Duodenal mucosa (tissue), 2 donors: ENCODE data around the gene ARID3B.
"Not testable (repeated sequence)": the region's sequence is repeated elsewhere in the genome, so short reads cannot be mapped to it uniquely, and the experiment has no call there.

Experiments
- H3K27ac ChIP-seq: one replicate; pipeline ENCODE4 v1.7.0; 2013; ENCODE audit warnings: low read depth, low read length
- H3K27me3 ChIP-seq, 2 donors: one replicate each; pipeline ENCODE4 v1.7.0; 2013; ENCODE audit warnings: low read length in 2 of 2, control low read depth in 1 of 2; ENCODE audit not compliant: insufficient read depth in 2 of 2, control insufficient read depth in 1 of 2
- H3K36me3 ChIP-seq, 2 donors: one replicate each; pipeline ENCODE4 v1.7.0; 2013; ENCODE audit warnings: low read length in 2 of 2, control low read depth in 1 of 2; ENCODE audit not compliant: insufficient read depth in 2 of 2, control insufficient read depth in 1 of 2
- H3K4me1 ChIP-seq, 2 donors: one replicate each; pipeline ENCODE4 v1.7.0; 2013; ENCODE audit warnings: low read length in 2 of 2, control low read depth in 1 of 2; ENCODE audit not compliant: insufficient read depth in 2 of 2, control insufficient read depth in 1 of 2
- H3K4me3 ChIP-seq, 2 donors: one replicate each; pipeline ENCODE4 v1.7.0; 2013; ENCODE audit warnings: low read length in 2 of 2, low read depth in 1 of 2
- H3K9ac ChIP-seq, 2 donors: one replicate each; pipeline ENCODE4 v1.7.0; 2013; ENCODE audit warnings: low read length in 2 of 2, low read depth in 1 of 2
- H3K9me3 ChIP-seq, 2 donors: one replicate each; pipeline ENCODE4 v1.7.0; 2013; ENCODE audit warnings: low read length in 2 of 2, control low read depth in 1 of 2; ENCODE audit not compliant: control insufficient read depth in 1 of 2

Gene ARID3B

GRCh38 chr15:74626752-74627692, 86.0 kb downstream of the ARID3B start:
- H3K27ac ChIP-seq = no peak overlapping the region
- peaks cover 0 to 21% of the 10 kb centered on the region in 2 donors for H3K4me1 ChIP-seq
- no peaks in the 10 kb centered on the region for H3K9me3 ChIP-seq
- no peak overlapping the region for H3K4me3 ChIP-seq
- H3K27me3 ChIP-seq = no peaks in the 10 kb centered on the region
- no peak overlapping the region for H3K9ac ChIP-seq
- peaks cover 77 to 100% of the 10 kb centered on the region in 2 donors for H3K36me3 ChIP-seq

DNA sequence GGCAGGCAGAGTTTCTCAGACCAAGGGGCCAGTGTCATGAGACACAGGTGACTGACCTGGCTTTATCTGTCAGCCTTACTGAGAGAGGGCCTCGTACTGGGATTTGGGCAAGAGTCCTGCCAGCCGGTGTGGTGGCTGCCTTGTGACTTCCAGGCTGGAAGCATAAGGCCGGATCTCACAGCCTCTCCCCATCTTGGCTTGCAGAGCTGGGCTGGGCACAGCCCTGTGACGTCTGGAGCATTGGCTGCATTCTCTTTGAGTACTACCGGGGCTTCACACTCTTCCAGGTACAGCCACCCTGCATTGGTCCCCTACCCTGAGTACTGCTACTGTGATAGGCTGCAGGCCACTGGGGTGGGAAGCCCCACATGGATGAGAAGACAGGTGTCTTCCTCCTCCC, 86.7 kb downstream of the ARID3B start:
- no peak overlapping the region for H3K9ac ChIP-seq
- no peak overlapping the region for H3K4me3 ChIP-seq
- H3K27me3 ChIP-seq = no peaks in the 10 kb centered on the region
- H3K4me1 ChIP-seq = peaks cover 0 to 21% of the 10 kb centered on the region in 2 donors
- H3K9me3 ChIP-seq = no peaks in the 10 kb centered on the region
- H3K27ac ChIP-seq = no peak overlapping the region
- H3K36me3 ChIP-seq = peaks cover 75 to 100% of the 10 kb centered on the region in 2 donors

DNA sequence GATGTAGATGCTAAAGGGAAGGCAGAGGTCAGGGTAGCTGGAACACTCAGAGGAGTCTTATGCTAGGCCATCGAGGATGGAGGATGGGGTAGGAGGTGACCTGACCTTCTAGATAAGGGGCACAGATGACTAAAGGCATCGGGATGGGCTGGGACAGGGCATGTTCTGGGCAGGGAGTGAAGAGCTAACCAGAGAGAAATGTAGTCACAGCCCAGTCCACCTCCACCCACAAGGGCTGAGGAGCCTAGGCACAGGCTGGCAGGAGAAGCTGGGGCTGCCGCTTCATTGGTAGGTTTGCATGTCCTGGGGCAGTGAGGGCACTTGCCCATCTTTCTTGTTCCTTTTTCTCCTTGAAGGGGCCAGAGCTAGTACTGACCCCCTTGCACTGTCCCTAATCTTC, 87.2 kb downstream of the ARID3B start:
- peaks cover 0 to 21% of the 10 kb centered on the region in 2 donors for H3K4me1 ChIP-seq
- no peak overlapping the region for H3K27ac ChIP-seq
- no peaks in the 10 kb centered on the region for H3K27me3 ChIP-seq
- no peaks in the 10 kb centered on the region for H3K9me3 ChIP-seq
- H3K9ac ChIP-seq = no peak overlapping the region
- H3K36me3 ChIP-seq = peaks cover 75 to 100% of the 10 kb centered on the region in 2 donors
- H3K4me3 ChIP-seq = no peak overlapping the region

DNA sequence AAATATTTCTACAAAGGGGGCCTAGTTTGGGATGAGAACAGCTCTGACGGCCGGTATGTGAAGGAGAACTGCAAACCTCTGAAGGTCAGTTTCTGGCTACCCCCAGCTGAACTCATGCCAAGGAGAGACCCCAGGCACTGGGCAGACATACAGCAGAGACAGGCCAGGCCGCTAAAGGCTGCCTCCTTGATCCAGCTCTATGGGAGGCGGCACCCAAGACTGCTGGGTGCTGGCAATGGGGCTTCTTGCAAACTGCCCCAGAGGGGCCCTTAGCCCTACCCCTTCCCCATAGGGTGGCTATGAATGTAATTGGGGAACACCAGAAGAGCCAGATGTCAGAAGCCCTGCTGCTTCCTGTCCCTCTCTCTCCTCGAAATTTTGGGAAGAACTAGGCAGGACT, 87.9 kb downstream of the ARID3B start:
- Histone ChIP-seq H3K4me3 (no peak overlapping the region), H3K9ac (no peak overlapping the region), H3K27me3 (no peaks in the 10 kb centered on the region), H3K36me3 (peaks cover 69 to 99% of the 10 kb centered on the region in 2 donors), H3K9me3 (no peaks in the 10 kb centered on the region), H3K27ac (no peak overlapping the region), H3K4me1 (peaks cover 0 to 21% of the 10 kb centered on the region in 2 donors)

- Histone ChIP-seq H3K36me3 (peaks cover 69 to 99% of the 10 kb centered on the region in 2 donors), H3K4me1 (peaks cover 0 to 21% of the 10 kb centered on the region in 2 donors)
- not testable (repeated sequence) for H3K9me3 ChIP-seq
Observed at GRCh38 chr15:74629696-74630095, 88.7 kb downstream of the ARID3B start.

DNA sequence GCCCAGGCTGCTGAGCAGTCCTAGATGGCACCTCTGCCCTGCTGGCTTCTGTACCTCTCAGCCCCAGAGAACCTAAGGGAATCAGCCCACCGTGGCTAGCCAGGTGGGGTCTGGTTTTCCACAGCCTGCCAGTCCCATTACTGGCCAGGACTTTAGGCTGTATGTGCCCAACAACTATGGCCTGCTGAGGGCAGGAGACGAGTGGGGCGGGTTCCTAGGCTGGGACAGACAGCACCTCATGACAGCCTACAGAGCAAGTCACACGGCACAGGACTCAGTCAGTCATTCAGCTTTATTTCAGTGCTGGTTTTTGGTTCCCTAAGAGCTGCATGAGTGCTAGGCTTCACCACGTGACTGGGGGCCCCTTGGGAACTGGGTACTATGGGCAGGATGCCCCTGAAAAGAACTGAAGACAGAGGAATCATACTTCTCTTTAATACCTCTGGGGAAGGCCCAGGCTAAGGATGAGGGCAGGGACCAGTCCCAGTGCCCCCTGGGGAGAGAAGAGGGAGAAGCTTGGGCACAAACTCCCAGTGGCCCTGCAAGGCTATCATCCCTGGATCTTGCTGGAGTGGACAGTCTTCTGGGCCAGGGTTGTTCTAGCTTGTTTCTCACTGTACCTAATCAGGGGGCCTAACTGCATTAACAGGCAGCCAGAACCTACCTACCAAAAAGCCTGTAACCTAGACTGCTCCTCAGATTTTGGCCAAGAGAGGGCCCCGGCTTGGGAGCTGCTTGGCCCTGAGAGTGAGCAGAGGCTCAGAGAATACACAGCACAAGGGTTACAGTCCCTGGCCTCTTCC, 89.5 kb downstream of the ARID3B start:
- peaks cover 0 to 24% of the 10 kb centered on the region in 2 donors for H3K4me1 ChIP-seq
- peaks cover 70 to 99% of the 10 kb centered on the region in 2 donors for H3K36me3 ChIP-seq
- H3K27ac ChIP-seq = no peak overlapping the region
- H3K9me3 ChIP-seq = no peaks in the 10 kb centered on the region
- no peak overlapping the region for H3K4me3 ChIP-seq
- H3K9ac ChIP-seq = no peak overlapping the region
- H3K27me3 ChIP-seq = no peaks in the 10 kb centered on the region

More at GRCh38 chr15:74629696-74630095, 88.7 kb downstream of the ARID3B start:
- H3K4me3 ChIP-seq, H3K27me3 ChIP-seq, H3K27ac ChIP-seq, H3K9ac ChIP-seq: not testable (repeated sequence)

DNA sequence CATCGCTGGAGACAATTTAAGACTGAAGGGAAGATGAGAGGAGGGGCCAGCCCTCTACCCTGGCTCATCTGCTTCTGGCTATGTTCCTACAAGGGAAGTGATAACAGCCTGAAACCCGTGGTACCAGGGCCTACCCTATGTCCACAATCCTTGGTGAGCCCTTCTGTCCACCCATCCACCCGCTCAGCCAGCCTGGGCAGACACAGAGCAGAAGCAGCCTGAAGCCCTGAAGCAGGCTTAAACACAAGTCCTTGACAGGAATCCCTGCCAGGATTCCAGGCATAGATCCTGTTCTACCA, 90.0 kb downstream of the ARID3B start:
- Histone ChIP-seq H3K27me3 (no peaks in the 10 kb centered on the region), H3K4me1 (peaks cover 0 to 23% of the 10 kb centered on the region in 2 donors), H3K27ac (no peak overlapping the region), H3K36me3 (peaks cover 68 to 99% of the 10 kb centered on the region in 2 donors), H3K4me3 (no peak overlapping the region), H3K9me3 (no peaks in the 10 kb centered on the region), H3K9ac (no peak overlapping the region)

DNA sequence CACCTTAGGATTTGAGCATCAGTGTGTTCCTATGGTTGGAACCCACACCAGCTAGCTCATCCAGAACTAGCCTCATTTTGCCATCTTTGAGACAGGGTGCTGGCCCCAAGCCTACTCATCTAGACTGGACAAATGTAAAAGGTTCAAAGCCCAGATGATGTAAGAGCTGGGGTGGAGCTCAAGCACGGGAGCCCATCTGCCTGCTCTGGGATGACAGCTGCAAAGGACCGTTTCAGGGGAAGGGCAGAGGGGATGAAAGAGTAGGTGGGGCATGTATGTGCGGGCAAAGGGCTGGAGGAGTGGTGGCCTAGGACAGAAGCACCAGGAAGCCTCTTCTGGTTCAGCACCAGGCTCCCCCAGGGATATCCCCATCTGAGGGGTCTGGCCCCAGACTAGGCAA, 90.4 kb downstream of the ARID3B start:
- Histone ChIP-seq H3K4me1 (peaks cover 0 to 19% of the 10 kb centered on the region in 2 donors), H3K27me3 (no peaks in the 10 kb centered on the region), H3K27ac (no peak overlapping the region), H3K36me3 (peaks cover 65 to 99% of the 10 kb centered on the region in 2 donors), H3K4me3 (no peak overlapping the region), H3K9me3 (no peaks in the 10 kb centered on the region), H3K9ac (peak overlapping the region in 1 of 2 donors; percentile 1)

GRCh38 chr15:74631935-74632560, 91.0 kb downstream of the ARID3B start:
- Histone ChIP-seq H3K36me3 (peaks cover 61 to 99% of the 10 kb centered on the region in 2 donors), H3K4me1 (peaks cover 0 to 14% of the 10 kb centered on the region in 2 donors), H3K27ac (no peak overlapping the region), H3K9me3 (no peaks in the 10 kb centered on the region), H3K9ac (peak overlapping the region in 1 of 2 donors; percentile 1), H3K4me3 (no peak overlapping the region), H3K27me3 (no peaks in the 10 kb centered on the region)
